Esophagus squamous epithelium (tissue), 4 donors: ENCODE measurements around the gene SEMG1.

Source experiments
- POLR2A ChIP-seq, 4 donors: fragments of 450-650 bp; IDR thresholded peaks; one replicate each; pipeline ENCODE4 v1.6.1; 2017; ENCODE audit warnings: antibody characterized with exemption in 4 of 4, mild to moderate bottlenecking in 4 of 4, moderate library complexity in 3 of 4
- TF ChIP-seq, protein P1 (sequence below), 6 experiments: fragments of 450-650 bp in 4 of 6; fragments of 200-600 bp in 2 of 6; sonication (generic) in 2 of 6; IDR thresholded peaks; one replicate each; pipeline ENCODE4 v1.5.1; 2016 to 2019; ENCODE audit warnings: antibody characterized with exemption in 6 of 6, mild to moderate bottlenecking in 4 of 6, moderate library complexity in 4 of 6

- TF ChIP-seq, protein P1, sequence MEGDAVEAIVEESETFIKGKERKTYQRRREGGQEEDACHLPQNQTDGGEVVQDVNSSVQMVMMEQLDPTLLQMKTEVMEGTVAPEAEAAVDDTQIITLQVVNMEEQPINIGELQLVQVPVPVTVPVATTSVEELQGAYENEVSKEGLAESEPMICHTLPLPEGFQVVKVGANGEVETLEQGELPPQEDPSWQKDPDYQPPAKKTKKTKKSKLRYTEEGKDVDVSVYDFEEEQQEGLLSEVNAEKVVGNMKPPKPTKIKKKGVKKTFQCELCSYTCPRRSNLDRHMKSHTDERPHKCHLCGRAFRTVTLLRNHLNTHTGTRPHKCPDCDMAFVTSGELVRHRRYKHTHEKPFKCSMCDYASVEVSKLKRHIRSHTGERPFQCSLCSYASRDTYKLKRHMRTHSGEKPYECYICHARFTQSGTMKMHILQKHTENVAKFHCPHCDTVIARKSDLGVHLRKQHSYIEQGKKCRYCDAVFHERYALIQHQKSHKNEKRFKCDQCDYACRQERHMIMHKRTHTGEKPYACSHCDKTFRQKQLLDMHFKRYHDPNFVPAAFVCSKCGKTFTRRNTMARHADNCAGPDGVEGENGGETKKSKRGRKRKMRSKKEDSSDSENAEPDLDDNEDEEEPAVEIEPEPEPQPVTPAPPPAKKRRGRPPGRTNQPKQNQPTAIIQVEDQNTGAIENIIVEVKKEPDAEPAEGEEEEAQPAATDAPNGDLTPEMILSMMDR (IDR thresholded peaks at IDR 0.05), result no peak
- TF ChIP-seq POLR2A (IDR thresholded peaks at IDR 0.05), result no peak
Measured at GRCh38 chr20:45253261-45253660, 46.4 kb downstream of the SEMG1 start.
